HepG2 (cell line): Measurements from ENCODE around the gene IFT57. TPM values are rescaled to one million over a fixed set of nuclear protein-coding genes. Genes with fewer than 3 reads are reported as not detected.

ENCODE experiments used
- ATAC-seq: fragments of 200-7000 bp; cut with Tn5 transposase; 3 replicates; pipeline ENCODE4 v1.9.1; 2020; ENCODE audit warnings: mild to moderate bottlenecking, moderate library complexity
- BruUV-seq: library from RNA; stranded (reverse); fragments of 400-500 nt; replicated peaks from 2 replicates; lab custom pipeline; 2021; lab: Mats Ljungman, UMichigan
- CTCF ChIA-PET: fragments of 300-600 bp; formaldehyde crosslinking; extraction: SDS; loops from one replicate; lab custom pipeline; 2021; ENCODE audit warnings: low total read pairs, inconsistent platforms, low intra/inter-chr PET ratio; lab: Yijun Ruan, JAX
- POLR2A ChIA-PET: fragments of 350-600 bp; sonication (Branson Sonifier 250); formaldehyde crosslinking; loops from one replicate; lab custom pipeline; 2020; ENCODE audit warnings: antibody characterized with exemption, inconsistent platforms; lab: Yijun Ruan, JAX
- DNase-seq: peaks from one replicate; pipeline ENCODE4 v3.0.0-alpha.2; 2015; ENCODE audit warnings: low spot score
- FAIRE-seq: peaks from 3 replicates; lab custom pipeline; 2011; peaks lifted over from hg19 to GRCh38; lab: Jason Lieb, UNC
- H2AFZ ChIP-seq: one replicate; pipeline ENCODE4 v1.6.1; 2011; ENCODE audit warnings: low read length, inconsistent platforms
- H3K27ac ChIP-seq: fragments of 300-600 bp; 3 replicates; pipeline ENCODE4 v1.8.0; 2011; ENCODE audit warnings: mixed run types, mild to moderate bottlenecking, mixed read lengths, low read length, inconsistent platforms; ENCODE audit not compliant: insufficient read depth; ENCODE audit errors: extremely low read length
- H3K27me3 ChIP-seq, 2 experiments: fragments of 200-600 bp in 1 of 2; 2 replicates in 1 of 2; 3 replicates in 1 of 2; pipeline versions ENCODE4 v1.6.0 to v1.8.0; 2011; ENCODE audit warnings: low read length in 2 of 2, mild to moderate bottlenecking in 2 of 2, moderate library complexity in 2 of 2, inconsistent platforms in 1 of 2; ENCODE audit not compliant: insufficient read depth in 2 of 2, control insufficient read depth in 1 of 2
- H3K36me3 ChIP-seq, 2 experiments: fragments of 200-600 bp in 1 of 2; replicated peaks in 1 of 2; 2 replicates in 1 of 2; 3 replicates in 1 of 2; pipeline versions ENCODE4 v1.5.1 to v1.8.0; 2011; ENCODE audit warnings: low read length in 2 of 2, inconsistent platforms in 1 of 2; ENCODE audit not compliant: insufficient read depth in 2 of 2, control insufficient read depth in 1 of 2
- H3K4me1 ChIP-seq: 2 replicates; pipeline ENCODE4 v1.5.1; 2012; ENCODE audit warnings: low read length, inconsistent platforms; ENCODE audit not compliant: insufficient read depth
- H3K4me2 ChIP-seq: 2 replicates; pipeline ENCODE4 v1.6.0; 2011; ENCODE audit warnings: low read depth, low read length, inconsistent platforms
- H3K4me3 ChIP-seq, 3 experiments: fragments of 200-600 bp in 1 of 3; sonication (generic), shearing (Covaris generic) in 1 of 3; replicated peaks in 1 of 3; 2 replicates each; pipeline ENCODE4 v1.5.1; 2011 to 2016; ENCODE audit warnings: low read length in 3 of 3, inconsistent platforms in 2 of 3, low read depth in 2 of 3, mild to moderate bottlenecking in 2 of 3, control low read depth in 1 of 3, mixed read lengths in 1 of 3; ENCODE audit not compliant: insufficient read depth in 1 of 3
- H3K79me2 ChIP-seq: one replicate; pipeline ENCODE4 v1.6.1; 2011; ENCODE audit warnings: low read length, inconsistent platforms; ENCODE audit not compliant: insufficient read depth
- H3K9ac ChIP-seq: 2 replicates; pipeline ENCODE4 v1.6.0; 2011; ENCODE audit warnings: mild to moderate bottlenecking, low read depth, low read length, inconsistent platforms; ENCODE audit not compliant: insufficient read depth
- H3K9me3 ChIP-seq: 2 replicates; pipeline ENCODE4 v1.5.1; 2012; ENCODE audit warnings: mild to moderate bottlenecking, low read length
- H4K20me1 ChIP-seq: 2 replicates; pipeline ENCODE4 v1.6.0; 2011; ENCODE audit warnings: inconsistent platforms, mild to moderate bottlenecking, low read length, moderate library complexity; ENCODE audit not compliant: insufficient read depth
- ADNP ChIP-seq: sonication (generic); formaldehyde crosslinking; IDR thresholded peaks from 2 replicates; pipeline ENCODE4 v1.4.0; 2020; ENCODE audit warnings: missing genetic modification reagents
- KDM5B ChIP-seq: sonication (generic); formaldehyde crosslinking; IDR thresholded peaks from 2 replicates; pipeline ENCODE4 v1.4.0; 2020; ENCODE audit warnings: missing genetic modification reagents, mild to moderate bottlenecking, borderline replicate concordance
- NR3C1 ChIP-seq: sonication (generic); formaldehyde crosslinking; IDR thresholded peaks from 2 replicates; pipeline ENCODE4 v1.4.0; 2020; ENCODE audit warnings: missing genetic modification reagents
- PHB2 ChIP-seq: fragments of 450-650 bp; IDR thresholded peaks from 2 replicates; pipeline ENCODE4 v1.6.1; 2018; ENCODE audit not compliant: partially characterized antibody
- SOX6 ChIP-seq, 2 experiments: fragments of 450-650 bp in 1 of 2; sonication (generic) in 1 of 2; formaldehyde crosslinking in 1 of 2; IDR thresholded peaks; 2 replicates each; pipeline versions ENCODE4 v1.4.0 to v1.6.1; 2017 to 2020; ENCODE audit warnings: antibody characterized with exemption in 1 of 2, mild to moderate bottlenecking in 1 of 2, missing genetic modification reagents in 1 of 2
- ZNF20 ChIP-seq: sonication (generic); formaldehyde crosslinking; IDR thresholded peaks from 2 replicates; pipeline ENCODE4 v1.4.0; 2020; ENCODE audit warnings: mild to moderate bottlenecking, moderate library complexity, missing genetic modification reagents
- ZNF224 ChIP-seq: sonication (generic); formaldehyde crosslinking; IDR thresholded peaks from 2 replicates; pipeline ENCODE4 v1.5.0; 2020; ENCODE audit warnings: mild to moderate bottlenecking, missing genetic modification reagents
- ZSCAN9 ChIP-seq: IDR thresholded peaks from 2 replicates; pipeline ENCODE4 v1.6.1; 2016; ENCODE audit warnings: borderline replicate concordance
- WGBS: methylation state at CpG from one replicate; pipeline ENCODE4 v1.1.6; 2017; ENCODE audit warnings: low lambda C conversion rate; 5-methylcytosine and 5-hydroxymethylcytosine counted together
- in situ Hi-C: cut with HindIII; loops from 2 replicates; pipeline ENCODE4 v1.10.0; 2017; ENCODE audit warnings: low pct_unique_long_range_greater_than_20kb; ENCODE audit not compliant: extremely low pct_ligation_motif_present
- intact Hi-C: fragments of 100-400 bp; cut with micrococcal nuclease; formaldehyde crosslinking; loops from one replicate; pipeline ENCODE4 v1.10.0; 2022; ENCODE audit not compliant: unreplicated experiment
- polyA plus RNA-seq, 8 experiments: library from polyadenylated mRNA; depleted of rRNA in 3 of 8; stranded (reverse) in 7 of 8; unstranded in 1 of 8; fragments of >200 nt; fragmentation: Illumina TruSeq in 4 of 8; extraction: Trizol in 4 of 8; gene quantifications; 2 replicates each; pipeline versions ENCODE4 v1.2.1 to v1.2.3, GENCODE V29; 2011 to 2016; ENCODE audit warnings: low read depth in 4 of 8, missing spikeins in 1 of 8, mixed read lengths in 1 of 8; ENCODE audit not compliant: insufficient read depth in 1 of 8
- total RNA-seq, 5 experiments: library from RNA; depleted of rRNA; stranded (reverse); fragments of >200 nt; fragmentation: Illumina TruSeq; extraction: Trizol; gene quantifications; 2 replicates each; pipeline ENCODE4 v1.2.3, GENCODE V29; 2016; ENCODE audit warnings: low read depth in 1 of 5
- TF ChIP-seq, protein P1 (sequence below): sonication (generic); formaldehyde crosslinking; IDR thresholded peaks from 2 replicates; pipeline ENCODE4 v1.9.0; 2021; ENCODE audit warnings: missing genetic modification reagents, borderline replicate concordance
- TF ChIP-seq, protein P2 (sequence below): IDR thresholded peaks from 2 replicates; pipeline ENCODE4 v1.6.1; 2012; ENCODE audit warnings: inconsistent platforms

Gene IFT57
- total and polyA plus RNA-seq, 2 of the 13 experiments (the other 11 are each of a cell fraction or from before 2014, with no cell fraction given), result 5.5 to 14.5 TPM

DNA sequence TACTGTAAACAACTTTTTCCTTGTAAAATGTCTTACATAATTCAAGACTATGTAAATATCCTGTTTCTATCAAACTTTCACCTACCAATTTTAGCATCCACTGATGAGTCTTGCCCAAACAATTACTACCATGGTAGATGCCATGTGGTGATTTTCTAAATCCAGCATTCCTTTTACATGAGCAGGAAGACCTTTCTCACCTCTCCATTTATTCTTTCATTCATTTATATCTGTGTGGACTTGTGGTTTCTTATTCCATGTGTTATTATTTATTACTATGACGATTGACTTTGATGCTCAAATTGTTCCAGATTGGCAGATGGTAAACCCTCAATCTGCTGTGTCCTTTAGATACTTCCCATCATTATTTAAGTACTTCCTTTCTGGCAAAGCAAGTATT is 62.4 kb downstream of the IFT57 start (continued):
- TF ChIP-seq SOX6 (IDR thresholded peaks at IDR 0.05) (no peak), SOX6 (CRISPR knock-in tag; IDR thresholded peaks at IDR 0.05) (no peak)

DNA sequence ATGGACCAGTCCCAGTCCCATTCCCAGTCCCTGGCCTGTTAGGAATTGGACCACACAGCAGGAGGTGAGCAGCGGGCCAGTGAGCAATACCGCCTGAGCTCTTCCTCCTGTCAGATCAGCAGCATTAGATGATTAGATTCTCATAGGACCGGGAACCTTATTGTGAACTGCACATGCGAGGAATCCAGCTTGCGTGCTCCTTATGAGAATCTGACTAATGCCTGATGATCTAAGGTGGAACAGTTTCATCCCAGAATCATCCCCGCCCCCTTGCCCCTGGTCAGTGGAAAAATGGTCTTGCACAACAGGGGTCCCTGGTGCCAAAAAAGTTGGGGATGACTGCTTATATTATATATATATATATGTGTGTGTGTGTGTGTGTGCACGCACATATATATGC is 63.1 kb downstream of the IFT57 start:
- ATAC-seq (no peak), DNase-seq (no peak), FAIRE-seq (no peak)
- no peak for TF ChIP-seq ZNF20 (CRISPR knock-in tag)
- no peak for TF ChIP-seq ZSCAN9
- no peak for TF ChIP-seq NR3C1 (CRISPR knock-in tag)
- no peak for TF ChIP-seq ZNF224
- TF ChIP-seq, protein P1, sequence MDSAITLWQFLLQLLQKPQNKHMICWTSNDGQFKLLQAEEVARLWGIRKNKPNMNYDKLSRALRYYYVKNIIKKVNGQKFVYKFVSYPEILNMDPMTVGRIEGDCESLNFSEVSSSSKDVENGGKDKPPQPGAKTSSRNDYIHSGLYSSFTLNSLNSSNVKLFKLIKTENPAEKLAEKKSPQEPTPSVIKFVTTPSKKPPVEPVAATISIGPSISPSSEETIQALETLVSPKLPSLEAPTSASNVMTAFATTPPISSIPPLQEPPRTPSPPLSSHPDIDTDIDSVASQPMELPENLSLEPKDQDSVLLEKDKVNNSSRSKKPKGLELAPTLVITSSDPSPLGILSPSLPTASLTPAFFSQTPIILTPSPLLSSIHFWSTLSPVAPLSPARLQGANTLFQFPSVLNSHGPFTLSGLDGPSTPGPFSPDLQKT (CRISPR knock-in tag), result no peak
- TF ChIP-seq ADNP, result no peak
- no peak for TF ChIP-seq PHB2
- no peak for TF ChIP-seq KDM5B
- TF ChIP-seq, protein P2, sequence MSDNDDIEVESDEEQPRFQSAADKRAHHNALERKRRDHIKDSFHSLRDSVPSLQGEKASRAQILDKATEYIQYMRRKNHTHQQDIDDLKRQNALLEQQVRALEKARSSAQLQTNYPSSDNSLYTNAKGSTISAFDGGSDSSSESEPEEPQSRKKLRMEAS, result no peak
- no TSS peak for BruUV-seq
- Histone ChIP-seq H3K9ac (no peak overlapping the region), H3K27ac (no peak overlapping the region), H3K4me1 (no peaks in the 10 kb centered on the region), H3K27me3 (no peaks in the 10 kb centered on the region), H4K20me1 (no peaks in the 10 kb centered on the region), H3K79me2 (no peaks in the 10 kb centered on the region), H2AFZ (no peak overlapping the region), H3K4me2 (no peak overlapping the region), H3K9me3 (no peaks in the 10 kb centered on the region), H3K36me3 (no peaks in the 10 kb centered on the region), H3K4me3 (no peak overlapping the region)
- in situ Hi-C loops (no loop called here), intact Hi-C loops (no loop called here)
- WGBS, result 89% methylated on average over 7 of the region's 7 CpGs
- ChIA-PET CTCF (no interaction called here), POLR2A (no interaction called here)
